GM12801 (cell line): ENCODE results near the gene IL5.

ENCODE experiments used
- TF ChIP-seq, protein P1 (sequence below): IDR thresholded peaks from one replicate; pipeline ENCODE4 v1.5.1; 2011; ENCODE audit warnings: control low read depth; ENCODE audit not compliant: insufficient read length; ENCODE audit errors: extremely low read depth

The IL5 gene

DNA sequence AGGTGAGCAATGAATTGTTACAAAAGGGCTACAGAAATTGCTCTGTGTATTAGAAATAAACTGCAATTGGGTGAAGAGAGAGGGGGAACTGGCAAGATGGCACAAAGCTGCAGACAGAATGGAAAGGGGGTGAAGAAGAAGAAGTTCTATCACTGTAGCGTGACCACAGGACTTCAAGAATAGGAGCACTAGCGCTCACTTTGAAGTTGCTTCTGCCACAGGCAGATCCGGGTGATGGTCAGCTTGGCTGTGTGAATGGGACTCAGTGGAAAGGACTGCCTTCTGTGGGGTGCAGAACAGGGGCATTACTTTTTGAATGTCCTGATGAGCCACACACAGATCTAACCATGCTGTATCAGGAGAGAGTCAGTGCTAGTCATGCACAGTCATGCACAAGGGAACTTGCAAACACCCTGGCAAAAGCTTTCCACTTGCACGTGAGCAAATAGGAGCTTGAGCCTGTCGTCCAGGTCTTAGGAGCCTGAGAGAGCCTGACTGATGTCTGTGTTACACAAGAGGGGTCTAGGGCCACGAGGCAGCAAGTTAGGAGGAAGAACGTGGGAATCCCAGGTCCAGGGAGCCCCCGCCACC is 16.3 kb downstream of the IL5 start:
- TF ChIP-seq, protein P1, sequence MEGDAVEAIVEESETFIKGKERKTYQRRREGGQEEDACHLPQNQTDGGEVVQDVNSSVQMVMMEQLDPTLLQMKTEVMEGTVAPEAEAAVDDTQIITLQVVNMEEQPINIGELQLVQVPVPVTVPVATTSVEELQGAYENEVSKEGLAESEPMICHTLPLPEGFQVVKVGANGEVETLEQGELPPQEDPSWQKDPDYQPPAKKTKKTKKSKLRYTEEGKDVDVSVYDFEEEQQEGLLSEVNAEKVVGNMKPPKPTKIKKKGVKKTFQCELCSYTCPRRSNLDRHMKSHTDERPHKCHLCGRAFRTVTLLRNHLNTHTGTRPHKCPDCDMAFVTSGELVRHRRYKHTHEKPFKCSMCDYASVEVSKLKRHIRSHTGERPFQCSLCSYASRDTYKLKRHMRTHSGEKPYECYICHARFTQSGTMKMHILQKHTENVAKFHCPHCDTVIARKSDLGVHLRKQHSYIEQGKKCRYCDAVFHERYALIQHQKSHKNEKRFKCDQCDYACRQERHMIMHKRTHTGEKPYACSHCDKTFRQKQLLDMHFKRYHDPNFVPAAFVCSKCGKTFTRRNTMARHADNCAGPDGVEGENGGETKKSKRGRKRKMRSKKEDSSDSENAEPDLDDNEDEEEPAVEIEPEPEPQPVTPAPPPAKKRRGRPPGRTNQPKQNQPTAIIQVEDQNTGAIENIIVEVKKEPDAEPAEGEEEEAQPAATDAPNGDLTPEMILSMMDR = no peak

DNA sequence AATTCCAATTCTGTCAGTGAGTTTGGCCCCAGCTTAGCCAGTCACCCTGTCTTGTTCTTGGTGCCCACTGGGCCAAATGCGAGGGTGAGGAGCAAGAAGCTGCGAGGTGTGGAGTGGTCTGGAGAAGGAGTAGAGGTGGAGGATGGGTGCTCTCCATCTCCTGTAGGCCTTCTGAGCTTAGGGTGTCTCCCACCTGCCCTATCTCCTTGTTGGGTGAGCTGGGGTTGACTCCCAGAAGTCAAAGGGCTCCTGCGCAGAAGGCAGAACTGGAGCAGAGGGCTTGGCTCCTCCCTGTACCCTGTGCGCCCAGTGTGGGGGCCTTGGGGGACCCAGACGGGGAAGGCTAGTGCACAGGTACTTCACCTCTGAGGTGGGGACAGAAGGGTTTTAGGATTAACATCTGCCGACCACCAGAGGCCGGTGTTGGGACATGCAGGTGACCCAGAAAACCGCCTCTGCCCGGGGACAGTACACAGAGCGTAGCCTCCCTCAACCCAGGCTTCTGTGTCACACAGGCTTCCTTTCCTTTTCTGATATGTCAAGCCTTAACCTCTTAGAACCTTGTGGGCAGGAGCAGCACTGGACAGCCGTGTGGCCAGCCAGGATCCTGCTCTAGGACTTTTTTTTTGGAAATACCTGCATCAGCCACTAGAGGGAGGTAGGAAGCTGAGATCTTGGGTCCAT is 16.9 kb downstream of the IL5 start:
- TF ChIP-seq, protein P1 = no peak

DNA sequence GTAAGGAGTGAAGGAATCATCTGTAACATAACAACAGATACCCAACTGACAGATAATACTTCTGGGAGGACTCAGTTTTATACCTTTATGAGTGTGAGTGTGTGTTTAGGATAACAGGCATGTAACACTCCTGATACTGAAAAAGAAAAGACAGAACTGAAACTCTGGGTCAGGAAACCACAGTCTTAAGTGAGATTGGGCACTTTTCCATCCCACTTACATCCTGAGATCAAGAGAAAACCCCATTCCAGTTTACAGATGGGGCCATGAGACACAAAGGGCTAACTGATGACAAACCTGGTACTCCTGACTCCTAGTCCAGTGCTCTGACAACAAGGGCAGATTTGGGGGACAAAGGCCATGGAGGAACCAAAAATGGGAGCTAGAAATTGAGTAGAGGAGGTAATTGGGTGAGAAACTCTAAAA is 18.0 kb downstream of the IL5 start:
- TF ChIP-seq, protein P1 = no peak

DNA sequence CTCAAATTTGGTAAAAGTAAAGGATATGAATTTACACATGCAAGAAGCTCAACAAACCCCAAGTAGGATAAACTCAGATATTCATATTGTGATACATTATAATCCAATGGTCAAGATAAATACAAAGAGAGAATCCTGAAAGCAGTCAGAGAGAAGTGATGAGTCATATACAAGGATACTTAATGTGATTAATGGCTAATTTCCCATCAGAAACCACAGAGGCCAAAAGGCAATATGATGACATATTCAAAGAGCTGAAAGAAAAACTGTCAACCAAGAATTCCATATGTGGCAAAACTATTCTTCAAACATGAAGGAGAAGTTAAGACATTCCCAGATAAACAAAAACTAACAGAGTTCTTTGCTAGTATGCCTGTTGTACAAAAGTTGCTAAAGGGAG is 33.2 kb downstream of the IL5 start:
- TF ChIP-seq, protein P1 = no peak

DNA sequence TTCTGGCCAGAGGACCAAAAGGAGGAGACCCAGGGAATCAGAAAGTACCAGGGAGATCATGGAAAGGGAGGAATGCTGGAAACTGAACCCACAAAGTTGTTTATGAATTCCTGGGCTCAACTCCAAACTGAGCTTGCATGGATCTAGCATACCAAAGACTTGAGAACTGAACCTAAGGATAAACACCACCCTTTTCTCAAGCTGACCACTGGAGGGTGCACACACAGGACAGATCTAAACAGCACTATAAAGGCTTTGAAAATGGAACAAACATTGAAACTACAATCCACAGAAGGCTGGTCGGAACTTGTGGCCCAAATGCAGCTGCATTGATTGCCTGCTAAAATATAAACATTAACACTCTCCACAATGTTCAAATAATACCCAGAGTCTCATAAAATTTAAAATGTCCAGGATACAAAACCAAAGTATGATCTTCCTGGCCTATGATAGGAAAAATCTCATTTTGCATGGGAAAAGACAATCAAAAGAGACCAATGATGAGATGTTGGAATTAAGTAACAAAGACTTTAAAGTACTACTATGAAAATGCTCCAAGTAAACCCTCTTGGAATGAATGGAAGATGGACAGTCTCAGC is 37.1 kb downstream of the IL5 start:
- TF ChIP-seq, protein P1 = no peak

DNA sequence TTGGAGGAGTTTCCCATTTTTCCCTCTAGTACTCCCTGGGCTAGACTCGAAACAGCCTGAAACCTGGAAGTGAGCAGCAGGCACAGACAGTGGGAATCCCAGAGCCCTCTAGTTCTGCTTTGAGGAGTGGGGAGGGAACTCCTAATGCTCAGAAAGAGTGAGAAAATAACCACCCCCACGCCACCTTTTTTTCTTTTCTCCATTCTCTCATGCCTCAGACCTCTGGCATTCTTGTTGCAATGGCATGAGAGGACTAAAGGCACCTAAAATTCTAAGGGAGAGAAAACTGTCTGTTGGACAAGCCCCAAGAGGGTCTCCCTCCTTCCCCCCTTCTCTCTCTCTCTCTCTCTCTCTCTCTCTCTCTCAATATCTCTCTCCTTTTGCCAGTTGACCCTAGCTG is 37.7 kb downstream of the IL5 start:
- TF ChIP-seq, protein P1 = no peak

DNA sequence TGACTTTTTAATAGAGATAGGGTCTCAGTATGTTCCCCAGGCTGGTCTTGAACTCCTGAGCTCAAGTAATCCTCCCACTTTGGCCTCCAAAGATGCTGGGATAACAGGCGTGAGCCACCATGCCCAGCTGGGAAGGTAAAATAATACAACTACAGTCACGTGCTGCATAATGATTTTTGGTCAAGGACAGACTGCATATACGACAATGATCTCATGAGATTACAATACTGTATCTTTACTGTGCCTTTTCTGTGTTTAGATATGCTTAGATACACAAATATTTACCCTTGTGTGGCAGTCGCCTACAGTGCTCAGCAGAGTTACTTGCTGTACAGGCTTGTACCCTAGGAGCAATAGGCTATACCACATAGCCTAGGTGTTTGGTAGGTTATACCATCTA is 38.6 kb downstream of the IL5 start:
- TF ChIP-seq, protein P1 = no peak
